Muscle layer of duodenum (tissue), 2 donors: ENCODE results near the gene TSR3.

Experiments used
- H3K27ac ChIP-seq: one replicate; pipeline ENCODE4 v1.7.0; 2013; ENCODE audit warnings: mild to moderate bottlenecking, low read length
- H3K27me3 ChIP-seq: one replicate; pipeline ENCODE4 v1.7.0; 2013; ENCODE audit warnings: low read depth, mild to moderate bottlenecking, control low read depth, low read length
- H3K36me3 ChIP-seq, 2 donors: one replicate each; pipeline ENCODE4 v1.7.0; 2013; ENCODE audit warnings: low read length in 2 of 2, control low read depth in 1 of 2, mild to moderate bottlenecking in 1 of 2; ENCODE audit not compliant: insufficient read depth in 2 of 2, control insufficient read depth in 1 of 2
- H3K4me1 ChIP-seq, 2 donors: one replicate each; pipeline ENCODE4 v1.7.0; 2013; ENCODE audit warnings: low read length in 2 of 2, mild to moderate bottlenecking in 2 of 2, control low read depth in 1 of 2, moderate library complexity in 1 of 2; ENCODE audit not compliant: insufficient read depth in 2 of 2, control insufficient read depth in 1 of 2
- H3K4me3 ChIP-seq, 2 donors: one replicate each; pipeline ENCODE4 v1.7.0; 2013; ENCODE audit warnings: low read length in 2 of 2, low read depth in 1 of 2, mild to moderate bottlenecking in 1 of 2
- H3K9me3 ChIP-seq, 2 donors: one replicate each; pipeline ENCODE4 v1.7.0; 2013; ENCODE audit warnings: low read length in 2 of 2, control low read depth in 1 of 2, mild to moderate bottlenecking in 1 of 2; ENCODE audit not compliant: control insufficient read depth in 1 of 2
- donor health status: healthy.

Gene TSR3

GRCh38 chr16:1349351-1349750 lies 2.3 kb downstream of the TSR3 start:
- H3K27ac ChIP-seq, result no peak overlapping the region
- peaks cover 0 to 24% of the 10 kb centered on the region in 2 donors for H3K36me3 ChIP-seq
- H3K4me1 ChIP-seq, result peaks cover 5 to 29% of the 10 kb centered on the region in 2 donors
- H3K9me3 ChIP-seq, result no peaks in the 10 kb centered on the region
- no peak overlapping the region for H3K4me3 ChIP-seq
- no peaks in the 10 kb centered on the region for H3K27me3 ChIP-seq

GRCh38 chr16:1348926-1349325 lies 2.8 kb downstream of the TSR3 start:
- Histone ChIP-seq H3K9me3 (no peaks in the 10 kb centered on the region), H3K36me3 (peaks cover 0 to 24% of the 10 kb centered on the region in 2 donors), H3K4me3 (no peak overlapping the region), H3K4me1 (peaks cover 5 to 29% of the 10 kb centered on the region in 2 donors), H3K27ac (no peak overlapping the region), H3K27me3 (no peaks in the 10 kb centered on the region)

GRCh38 chr16:1348441-1348840 lies 3.2 kb downstream of the TSR3 start:
- Histone ChIP-seq H3K36me3 (peaks cover 0 to 24% of the 10 kb centered on the region in 2 donors), H3K4me1 (peaks cover 5 to 29% of the 10 kb centered on the region in 2 donors), H3K27me3 (no peaks in the 10 kb centered on the region), H3K9me3 (no peaks in the 10 kb centered on the region), H3K4me3 (no peak overlapping the region), H3K27ac (no peak overlapping the region)

GRCh38 chr16:1347962-1348361 lies 3.7 kb downstream of the TSR3 start:
- H3K4me1 ChIP-seq, result peaks cover 5 to 25% of the 10 kb centered on the region in 2 donors

GRCh38 chr16:1347286-1347855 lies 4.3 kb downstream of the TSR3 start:
- H3K9me3 ChIP-seq, result no peaks in the 10 kb centered on the region
- H3K4me3 ChIP-seq, result no peak overlapping the region
- peaks cover 2 to 25% of the 10 kb centered on the region in 2 donors for H3K4me1 ChIP-seq
- no peaks in the 10 kb centered on the region for H3K27me3 ChIP-seq
- H3K36me3 ChIP-seq, result peaks cover 0 to 24% of the 10 kb centered on the region in 2 donors
- no peak overlapping the region for H3K27ac ChIP-seq

More at GRCh38 chr16:1347962-1348361, 3.7 kb downstream of the TSR3 start:
- H3K36me3 ChIP-seq, result peaks cover 0 to 24% of the 10 kb centered on the region in 2 donors
- H3K4me3 ChIP-seq, result no peak overlapping the region
- no peaks in the 10 kb centered on the region for H3K9me3 ChIP-seq
- no peaks in the 10 kb centered on the region for H3K27me3 ChIP-seq
- no peak overlapping the region for H3K27ac ChIP-seq

GRCh38 chr16:1346422-1347285 lies 5.0 kb downstream of the TSR3 start:
- no peak overlapping the region for H3K27ac ChIP-seq
- no peaks in the 10 kb centered on the region for H3K9me3 ChIP-seq
- peaks cover 3 to 23% of the 10 kb centered on the region in 2 donors for H3K4me1 ChIP-seq
- H3K27me3 ChIP-seq, result no peaks in the 10 kb centered on the region
- peaks cover 0 to 24% of the 10 kb centered on the region in 2 donors for H3K36me3 ChIP-seq
- no peak overlapping the region for H3K4me3 ChIP-seq

GRCh38 chr16:1345651-1346421 lies 5.8 kb downstream of the TSR3 start:
- Histone ChIP-seq H3K9me3 (no peaks in the 10 kb centered on the region), H3K27ac (no peak overlapping the region), H3K36me3 (peaks cover 0 to 24% of the 10 kb centered on the region in 2 donors), H3K4me3 (no peak overlapping the region), H3K27me3 (no peaks in the 10 kb centered on the region), H3K4me1 (peaks cover 3 to 17% of the 10 kb centered on the region in 2 donors)

- Histone ChIP-seq H3K27ac (no peak overlapping the region), H3K27me3 (no peaks in the 10 kb centered on the region), H3K36me3 (peaks cover 0 to 24% of the 10 kb centered on the region in 2 donors), H3K4me3 (no peak overlapping the region), H3K4me1 (peaks cover 3 to 10% of the 10 kb centered on the region in 2 donors), H3K9me3 (no peaks in the 10 kb centered on the region)
Observed at GRCh38 chr16:1345087-1345486, 6.6 kb downstream of the TSR3 start.

GRCh38 chr16:1344499-1344898 lies 7.2 kb downstream of the TSR3 start:
- H3K36me3 ChIP-seq, result peaks cover 0 to 19% of the 10 kb centered on the region in 2 donors
- no peak overlapping the region for H3K4me3 ChIP-seq
- H3K9me3 ChIP-seq, result no peaks in the 10 kb centered on the region
- H3K4me1 ChIP-seq, result peaks cover 3 to 7% of the 10 kb centered on the region in 2 donors
- no peaks in the 10 kb centered on the region for H3K27me3 ChIP-seq
- H3K27ac ChIP-seq, result no peak overlapping the region

GRCh38 chr16:1343428-1344242 lies 8.0 kb downstream of the TSR3 start:
- Histone ChIP-seq H3K27me3 (no peaks in the 10 kb centered on the region), H3K36me3 (peaks cover 0 to 11% of the 10 kb centered on the region in 2 donors), H3K4me1 (peaks cover 3 to 7% of the 10 kb centered on the region in 2 donors), H3K27ac (no peak overlapping the region), H3K9me3 (no peaks in the 10 kb centered on the region), H3K4me3 (peak overlapping the region; percentile 21)
